PC-9 (cell line): ENCODE results near the gene MARK1. TPM values are rescaled to one million over a fixed set of nuclear protein-coding genes. Genes with fewer than 3 reads are reported as not detected.
A peak's percentile ranks its signal among the peaks of the same experiment; 100 is the strongest.

Experiments used
- BruUV-seq: library from RNA; stranded (reverse); fragments of 400-500 nt; replicated peaks from 2 replicates; lab custom pipeline; 2021; lab: Mats Ljungman, UMichigan
- CTCF ChIA-PET: fragments of 300-600 bp; sonication (Branson Sonifier 250); formaldehyde crosslinking; loops from one replicate; lab custom pipeline; 2022; ENCODE audit warnings: antibody characterized with exemption; lab: Charles Lee
- POLR2A ChIA-PET: fragments of 300-600 bp; sonication (Branson Sonifier 250); formaldehyde crosslinking; loops from one replicate; lab custom pipeline; 2022; ENCODE audit warnings: antibody characterized with exemption; ENCODE audit not compliant: unreplicated experiment; lab: Charles Lee
- DNase-seq, 2 experiments: peaks; one replicate each; pipeline versions ENCODE4 v3.0.0 to v3.0.0-alpha.2; 2015 to 2022; ENCODE audit warnings: mixed read lengths in 1 of 2
- H2AFZ ChIP-seq: fragments of 200-600 bp; sonication (generic); 2 replicates; pipeline ENCODE4 v1.8.1; 2017; ENCODE audit warnings: antibody characterized with exemption
- H3F3A ChIP-seq: fragments of 200-600 bp; sonication (generic); 2 replicates; pipeline ENCODE4 v1.8.1; 2017; ENCODE audit warnings: antibody characterized with exemption, mild to moderate bottlenecking, low read depth; ENCODE audit not compliant: insufficient read depth
- H3K27ac ChIP-seq: fragments of 200-600 bp; sonication (generic); 2 replicates; pipeline ENCODE4 v1.6.1; 2016; ENCODE audit warnings: mixed run types
- H3K27me3 ChIP-seq: fragments of 200-600 bp; sonication (generic); 2 replicates; pipeline ENCODE4 v1.6.1; 2016; ENCODE audit warnings: low read depth, mixed run types; ENCODE audit not compliant: insufficient read depth
- H3K36me3 ChIP-seq: fragments of 200-600 bp; sonication (generic); 2 replicates; pipeline ENCODE4 v1.6.1; 2016; ENCODE audit warnings: low read depth, mixed run types
- H3K4me1 ChIP-seq: fragments of 200-600 bp; sonication (generic); replicated peaks from 2 replicates; pipeline ENCODE4 v1.6.1; 2016; ENCODE audit warnings: mixed run types; ENCODE audit not compliant: insufficient read depth
- H3K4me2 ChIP-seq: fragments of 200-600 bp; sonication (generic); 2 replicates; pipeline ENCODE4 v1.6.1; 2017; ENCODE audit warnings: mixed run types
- H3K4me3 ChIP-seq: fragments of 200-600 bp; sonication (generic); 2 replicates; pipeline ENCODE4 v1.6.1; 2016; ENCODE audit warnings: mixed run types
- H3K79me2 ChIP-seq: fragments of 200-600 bp; sonication (generic); 2 replicates; pipeline ENCODE4 v1.6.1; 2017; ENCODE audit warnings: low read depth, mixed run types
- H3K9me2 ChIP-seq: fragments of 200-600 bp; sonication (generic); 2 replicates; pipeline ENCODE4 v1.8.1; 2017; ENCODE audit warnings: mild to moderate bottlenecking; ENCODE audit not compliant: insufficient read depth
- H3K9me3 ChIP-seq: fragments of 200-600 bp; sonication (generic); 2 replicates; pipeline ENCODE4 v1.8.1; 2016; ENCODE audit warnings: low read depth; ENCODE audit not compliant: insufficient read depth
- H4K20me1 ChIP-seq: fragments of 200-600 bp; sonication (generic); 2 replicates; pipeline ENCODE4 v1.8.1; 2017; ENCODE audit not compliant: insufficient read depth
- CTCF ChIP-seq: fragments of 200-600 bp; sonication (generic); conservative IDR thresholded peaks from 2 replicates; pipeline ENCODE4 v1.6.1; 2017; ENCODE audit warnings: mixed run types, antibody characterized with exemption, mild to moderate bottlenecking, moderate library complexity
- EZH2 ChIP-seq: fragments of 200-600 bp; sonication (generic); IDR thresholded peaks from 2 replicates; pipeline ENCODE4 v1.8.0; 2017; ENCODE audit warnings: antibody characterized with exemption, low read depth
- intact Hi-C: fragments of 100-400 bp; cut with micrococcal nuclease; formaldehyde crosslinking; loops from one replicate; pipeline ENCODE4 v1.10.0; 2022; ENCODE audit not compliant: unreplicated experiment
- total RNA-seq: library from RNA; stranded (reverse); gene quantifications from 2 replicates; pipeline ENCODE4 v1.2.3, GENCODE V29; 2021

MARK1 gene
- total RNA-seq, 1 experiment from 2014 or later = 1.9 TPM

DNA sequence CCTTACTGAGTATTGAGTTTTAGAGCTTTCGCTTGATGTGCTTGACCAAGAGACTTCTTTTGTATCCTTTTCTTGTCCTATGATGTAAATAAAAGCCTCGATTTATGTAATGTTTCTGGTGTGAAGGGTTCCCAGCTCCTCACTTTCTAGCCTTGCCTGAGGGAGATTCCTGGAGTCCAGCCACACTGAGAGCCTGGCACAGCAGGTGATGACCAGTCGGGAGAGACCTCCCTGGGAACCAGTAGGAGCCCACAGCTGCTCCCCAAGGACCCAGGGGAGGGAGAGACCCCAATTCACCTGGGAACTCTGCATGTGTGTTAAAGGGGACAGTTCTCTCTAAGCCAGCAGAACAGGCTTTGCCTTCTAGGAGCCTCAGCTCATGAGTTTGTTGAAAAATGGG, 171.1 kb downstream of the MARK1 start:
- Histone ChIP-seq H2AFZ (no peak overlapping the region), H3F3A (no peaks in the 10 kb centered on the region; the same call in 1 of the 2 replicates), H3K79me2 (no peaks in the 10 kb centered on the region), H3K9me2 (no peaks in the 10 kb centered on the region), H3K27ac (no peak overlapping the region), H4K20me1 (no peaks in the 10 kb centered on the region), H3K4me3 (no peak overlapping the region), H3K4me2 (no peak overlapping the region), H3K27me3 (no peaks in the 10 kb centered on the region), H3K4me1 (peaks cover 8% of the 10 kb centered on the region; the same call in 1 of the 2 replicates), H3K9me3 (no peaks in the 10 kb centered on the region), H3K36me3 (no peaks in the 10 kb centered on the region)
- BruUV-seq = no TSS peak
- DNase-seq = no peak
- intact Hi-C loops = no loop called here
- ChIA-PET CTCF (no interaction called here), POLR2A (no interaction called here)
- TF ChIP-seq CTCF (no peak), EZH2 (no peak)

GRCh38 chr1:220700556-220701179, 172.7 kb downstream of the MARK1 start:
- no TSS peak for BruUV-seq
- CTCF ChIA-PET = no interaction called here

DNA sequence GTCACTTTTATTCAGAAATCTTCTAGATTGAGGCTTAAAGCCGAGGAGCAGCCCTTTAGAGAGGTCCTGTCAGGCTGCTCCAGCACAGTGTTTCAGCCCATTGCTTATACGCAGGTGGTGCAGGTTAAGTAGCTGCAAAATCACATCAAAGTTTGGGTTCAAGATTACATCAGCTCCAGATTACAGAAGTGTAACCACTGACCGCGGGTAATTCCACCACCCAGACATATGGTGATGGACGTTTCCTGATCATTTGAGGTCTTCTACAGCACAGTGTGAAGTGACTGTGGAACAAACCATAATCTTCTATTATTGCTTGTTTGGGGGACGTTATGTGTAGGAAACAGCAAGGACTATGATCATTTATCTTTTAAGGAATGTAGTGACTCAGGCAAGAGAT, 174.0 kb downstream of the MARK1 start:
- no peaks in the 10 kb centered on the region for H3K9me2 ChIP-seq
- no TSS peak for BruUV-seq
- no peak overlapping the region for H3K4me3 ChIP-seq
- no peak for DNase-seq
- H3K27me3 ChIP-seq = no peaks in the 10 kb centered on the region
- H3K4me1 ChIP-seq = peaks cover 8% of the 10 kb centered on the region; the same call in 1 of the 2 replicates
- no peaks in the 10 kb centered on the region for H3K79me2 ChIP-seq
- intact Hi-C loops = no loop called here
- H2AFZ ChIP-seq = no peak overlapping the region
- no peaks in the 10 kb centered on the region for H3K9me3 ChIP-seq
- H3K4me2 ChIP-seq = no peak overlapping the region
- TF ChIP-seq EZH2 = no peak
- TF ChIP-seq CTCF = no peak
- H3F3A ChIP-seq = no peaks in the 10 kb centered on the region; the same call in 1 of the 2 replicates
- H3K36me3 ChIP-seq = no peaks in the 10 kb centered on the region
- POLR2A ChIA-PET = no interaction called here
- no peak overlapping the region for H3K27ac ChIP-seq
- H4K20me1 ChIP-seq = no peaks in the 10 kb centered on the region
- CTCF ChIA-PET = interaction anchor here (0.5 kb wide), 1 partner anchor 31 kb away, joined by 5 read pairs; no protein-coding TSS in a partner anchor

More at GRCh38 chr1:220700556-220701179, 172.7 kb downstream of the MARK1 start:
- POLR2A ChIA-PET = no interaction called here
- intact Hi-C loops = no loop called here
- Histone ChIP-seq H4K20me1 (no peaks in the 10 kb centered on the region), H3K27ac (no peak overlapping the region), H3F3A (no peaks in the 10 kb centered on the region; the same call in 1 of the 2 replicates), H3K4me3 (no peak overlapping the region), H3K27me3 (no peaks in the 10 kb centered on the region), H3K4me1 (peaks cover 8% of the 10 kb centered on the region; the same call in 1 of the 2 replicates), H3K9me3 (no peaks in the 10 kb centered on the region), H2AFZ (no peak overlapping the region), H3K36me3 (no peaks in the 10 kb centered on the region), H3K79me2 (no peaks in the 10 kb centered on the region), H3K4me2 (no peak overlapping the region), H3K9me2 (no peaks in the 10 kb centered on the region)
- TF ChIP-seq CTCF = no peak
- peak in 1 of 2 experiments; percentile 18 for DNase-seq
